Neural cell (in vitro differentiated cells): ENCODE data around the gene SH3RF3.

Experiments used
- CTCF ChIP-seq: fragments of 450-650 bp; IDR thresholded peaks from 2 replicates; pipeline ENCODE4 v1.5.1; 2014; ENCODE audit warnings: antibody characterized with exemption, mild to moderate bottlenecking, moderate library complexity; ENCODE audit not compliant: poor library complexity, severe bottlenecking
- EP300 ChIP-seq: fragments of 450-650 bp; conservative IDR thresholded peaks from 2 replicates; pipeline ENCODE4 v1.6.1; 2014; ENCODE audit warnings: antibody characterized with exemption, mild to moderate bottlenecking, moderate library complexity; ENCODE audit not compliant: poor library complexity, severe bottlenecking
- EZH2 ChIP-seq: fragments of 200-600, 300-800 bp; shearing (Covaris generic), sonication (generic); IDR thresholded peaks from 2 replicates; pipeline ENCODE4 v1.6.1; 2014; ENCODE audit warnings: antibody characterized with exemption, low read length, borderline replicate concordance, mild to moderate bottlenecking; ENCODE audit not compliant: insufficient read depth, poor library complexity, severe bottlenecking
- MXI1 ChIP-seq: fragments of 450-650 bp; conservative IDR thresholded peaks from 2 replicates; pipeline ENCODE4 v1.6.1; 2014; ENCODE audit warnings: antibody characterized with exemption, mild to moderate bottlenecking; ENCODE audit not compliant: poor library complexity, severe bottlenecking
- POLR2AphosphoS5 ChIP-seq: IDR thresholded peaks from 2 replicates; pipeline ENCODE4 v1.6.1; 2012
- RAD21 ChIP-seq: fragments of 450-650 bp; conservative IDR thresholded peaks from 2 replicates; pipeline ENCODE4 v1.6.1; 2014; ENCODE audit warnings: antibody characterized with exemption, mild to moderate bottlenecking, moderate library complexity
- SMC3 ChIP-seq: fragments of 450-650 bp; conservative IDR thresholded peaks from 2 replicates; pipeline ENCODE4 v1.6.1; 2014; ENCODE audit warnings: antibody characterized with exemption, mild to moderate bottlenecking, moderate library complexity; ENCODE audit not compliant: poor library complexity
- TAF1 ChIP-seq: IDR thresholded peaks from 2 replicates; pipeline ENCODE4 v1.6.1; 2012; ENCODE audit warnings: low read depth
- TF ChIP-seq, protein P1 (sequence below): IDR thresholded peaks from 2 replicates; pipeline ENCODE4 v1.6.1; 2012; ENCODE audit warnings: borderline replicate concordance

DNA sequence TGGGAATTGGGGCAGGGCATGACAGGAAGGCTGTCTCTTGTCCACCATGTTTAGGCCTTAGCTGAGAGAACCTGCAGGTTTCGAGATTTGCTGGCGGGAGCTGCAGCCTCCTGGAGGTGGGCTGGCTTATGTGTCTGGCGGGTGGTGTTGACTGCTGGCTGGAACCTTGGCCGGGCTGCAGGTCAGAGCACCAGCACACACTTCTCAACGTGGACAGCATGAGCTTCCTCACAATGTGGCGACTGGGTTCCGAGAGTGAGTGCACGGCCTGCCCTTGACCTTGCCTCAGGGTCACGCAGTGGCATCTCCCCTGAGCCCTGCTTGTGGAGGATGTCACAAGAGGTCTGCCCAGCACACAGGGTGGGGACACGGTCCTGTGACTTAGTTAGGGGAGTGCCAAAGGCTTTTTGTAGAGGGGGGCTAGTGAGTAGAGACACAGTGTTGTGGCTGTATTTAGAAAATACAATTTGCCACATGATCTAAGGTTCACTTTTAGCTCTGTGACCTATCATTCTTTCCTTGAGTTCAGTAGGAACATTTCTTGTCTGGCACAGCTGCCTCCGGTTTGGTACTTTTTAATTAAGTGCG, 350.0 kb downstream of the SH3RF3 start:
- TF ChIP-seq CTCF = no peak
- no peak for TF ChIP-seq TAF1
- no peak for TF ChIP-seq EZH2
- no peak for TF ChIP-seq RAD21
- no peak for TF ChIP-seq POLR2AphosphoS5
- TF ChIP-seq, protein P1, sequence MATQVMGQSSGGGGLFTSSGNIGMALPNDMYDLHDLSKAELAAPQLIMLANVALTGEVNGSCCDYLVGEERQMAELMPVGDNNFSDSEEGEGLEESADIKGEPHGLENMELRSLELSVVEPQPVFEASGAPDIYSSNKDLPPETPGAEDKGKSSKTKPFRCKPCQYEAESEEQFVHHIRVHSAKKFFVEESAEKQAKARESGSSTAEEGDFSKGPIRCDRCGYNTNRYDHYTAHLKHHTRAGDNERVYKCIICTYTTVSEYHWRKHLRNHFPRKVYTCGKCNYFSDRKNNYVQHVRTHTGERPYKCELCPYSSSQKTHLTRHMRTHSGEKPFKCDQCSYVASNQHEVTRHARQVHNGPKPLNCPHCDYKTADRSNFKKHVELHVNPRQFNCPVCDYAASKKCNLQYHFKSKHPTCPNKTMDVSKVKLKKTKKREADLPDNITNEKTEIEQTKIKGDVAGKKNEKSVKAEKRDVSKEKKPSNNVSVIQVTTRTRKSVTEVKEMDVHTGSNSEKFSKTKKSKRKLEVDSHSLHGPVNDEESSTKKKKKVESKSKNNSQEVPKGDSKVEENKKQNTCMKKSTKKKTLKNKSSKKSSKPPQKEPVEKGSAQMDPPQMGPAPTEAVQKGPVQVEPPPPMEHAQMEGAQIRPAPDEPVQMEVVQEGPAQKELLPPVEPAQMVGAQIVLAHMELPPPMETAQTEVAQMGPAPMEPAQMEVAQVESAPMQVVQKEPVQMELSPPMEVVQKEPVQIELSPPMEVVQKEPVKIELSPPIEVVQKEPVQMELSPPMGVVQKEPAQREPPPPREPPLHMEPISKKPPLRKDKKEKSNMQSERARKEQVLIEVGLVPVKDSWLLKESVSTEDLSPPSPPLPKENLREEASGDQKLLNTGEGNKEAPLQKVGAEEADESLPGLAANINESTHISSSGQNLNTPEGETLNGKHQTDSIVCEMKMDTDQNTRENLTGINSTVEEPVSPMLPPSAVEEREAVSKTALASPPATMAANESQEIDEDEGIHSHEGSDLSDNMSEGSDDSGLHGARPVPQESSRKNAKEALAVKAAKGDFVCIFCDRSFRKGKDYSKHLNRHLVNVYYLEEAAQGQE = no peak
- no peak for TF ChIP-seq MXI1
- no peak for TF ChIP-seq EP300
- no peak for TF ChIP-seq SMC3
